IPS-18c (cell line): ENCODE data around the gene PDE8A.

Source experiments
- H3K4me3 ChIP-seq: 2 replicates; pipeline ENCODE4 v1.7.0; 2013; ENCODE audit warnings: low read depth, mild to moderate bottlenecking, low read length, moderate library complexity; ENCODE audit not compliant: insufficient read depth
- H3K9me3 ChIP-seq: one replicate; pipeline ENCODE4 v1.6.1; 2013; ENCODE audit warnings: mild to moderate bottlenecking, low read length, moderate library complexity; ENCODE audit not compliant: control insufficient read depth, insufficient read depth

The PDE8A gene

GRCh38 chr15:85019815-85020590 lies 38.3 kb downstream of the PDE8A start:
- Histone ChIP-seq H3K9me3 (no peaks in the 10 kb centered on the region), H3K4me3 (no peak overlapping the region)

GRCh38 chr15:85021409-85021808 lies 39.8 kb downstream of the PDE8A start:
- H3K9me3 ChIP-seq = no peaks in the 10 kb centered on the region
- H3K4me3 ChIP-seq = no peak overlapping the region

- Histone ChIP-seq H3K4me3 (no peak overlapping the region), H3K9me3 (no peaks in the 10 kb centered on the region)
These were observed 41.3 kb downstream of the PDE8A start for GRCh38 chr15:85022860-85023403.

- H3K4me3 ChIP-seq = no peak overlapping the region
- no peaks in the 10 kb centered on the region for H3K9me3 ChIP-seq
These were observed 42.3 kb downstream of the PDE8A start for GRCh38 chr15:85024003-85024402.

- Histone ChIP-seq H3K9me3 (no peaks in the 10 kb centered on the region), H3K4me3 (no peak overlapping the region)
These were observed 43.1 kb downstream of the PDE8A start for GRCh38 chr15:85024509-85025336.

GRCh38 chr15:85025516-85026251 lies 44.0 kb downstream of the PDE8A start:
- Histone ChIP-seq H3K4me3 (no peak overlapping the region), H3K9me3 (no peaks in the 10 kb centered on the region)

- H3K9me3 ChIP-seq = no peaks in the 10 kb centered on the region
- H3K4me3 ChIP-seq = no peak overlapping the region
These were observed 44.8 kb downstream of the PDE8A start for GRCh38 chr15:85026304-85027032.

- H3K9me3 ChIP-seq = no peaks in the 10 kb centered on the region
- no peak overlapping the region for H3K4me3 ChIP-seq
These were observed 45.4 kb downstream of the PDE8A start for GRCh38 chr15:85027033-85027380.

- H3K4me3 ChIP-seq = no peak overlapping the region
- no peaks in the 10 kb centered on the region for H3K9me3 ChIP-seq
These were observed 45.8 kb downstream of the PDE8A start for GRCh38 chr15:85027421-85027820.

GRCh38 chr15:85028416-85028815 lies 46.8 kb downstream of the PDE8A start:
- Histone ChIP-seq H3K4me3 (no peak overlapping the region), H3K9me3 (no peaks in the 10 kb centered on the region)

GRCh38 chr15:85029221-85029620 lies 47.6 kb downstream of the PDE8A start:
- H3K4me3 ChIP-seq = no peak overlapping the region
- no peaks in the 10 kb centered on the region for H3K9me3 ChIP-seq

GRCh38 chr15:85030301-85030929 lies 48.8 kb downstream of the PDE8A start:
- H3K4me3 ChIP-seq = no peak overlapping the region
- no peaks in the 10 kb centered on the region for H3K9me3 ChIP-seq

GRCh38 chr15:85031086-85031943 lies 49.7 kb downstream of the PDE8A start:
- Histone ChIP-seq H3K4me3 (no peak overlapping the region), H3K9me3 (no peaks in the 10 kb centered on the region)

GRCh38 chr15:85031944-85032558 lies 50.4 kb downstream of the PDE8A start:
- Histone ChIP-seq H3K4me3 (no peak overlapping the region), H3K9me3 (no peaks in the 10 kb centered on the region)

GRCh38 chr15:85033148-85033547 lies 51.5 kb downstream of the PDE8A start:
- Histone ChIP-seq H3K9me3 (no peaks in the 10 kb centered on the region), H3K4me3 (no peak overlapping the region)
